ENCODE measurements around the gene FOXC1.

GRCh38 chr6:1600764-1601157, 9.0 kb upstream of the FOXC1 start:
- TF ChIP-seq CTCF (IDR thresholded peaks at IDR 0.05) (no peak), POLR2AphosphoS5 (IDR thresholded peaks at IDR 0.05) (no peak), POLR2A (IDR thresholded peaks at IDR 0.05) (no peak), EP300 (IDR thresholded peaks at IDR 0.05) (no peak)
